Thyroid gland (tissue), 4 donors: ENCODE measurements around the gene EDN2. TPM values are rescaled to one million over a fixed set of nuclear protein-coding genes. Genes with fewer than 3 reads are reported as not detected.
A peak's percentile ranks its signal among the peaks of the same experiment; 100 is the strongest.

Experiments used
- DNase-seq, 2 donors: peaks; one replicate each; pipeline ENCODE4 v3.0.0-alpha.2; 2019
- H3K27ac ChIP-seq, 3 donors: fragments of 200-600 bp; sonication (generic); 1 replicate in 2 of 3; 2 replicates in 1 of 3; pipeline ENCODE4 v1.5.1; 2016 to 2019; ENCODE audit warnings: mild to moderate bottlenecking in 1 of 3, moderate library complexity in 1 of 3
- H3K27me3 ChIP-seq: fragments of 200-600 bp; sonication (generic); one replicate; pipeline ENCODE4 v1.5.1; 2019
- H3K36me3 ChIP-seq, 2 donors: fragments of 200-600 bp; sonication (generic); one replicate each; pipeline ENCODE4 v1.5.1; 2016 to 2019
- H3K4me1 ChIP-seq, 2 donors: fragments of 200-600 bp; sonication (generic); one replicate each; pipeline ENCODE4 v1.5.1; 2017 to 2019
- H3K4me3 ChIP-seq, 3 donors: fragments of 200-600 bp; sonication (generic); replicated peaks in 1 of 3; 1 replicate in 2 of 3; 2 replicates in 1 of 3; pipeline ENCODE4 v1.5.1; 2016; ENCODE audit warnings: mild to moderate bottlenecking in 1 of 3
- H3K9me3 ChIP-seq: fragments of 200-600 bp; sonication (generic); one replicate; pipeline ENCODE4 v1.5.1; 2017
- POLR2A ChIP-seq, 2 donors: fragments of 450-650 bp; IDR thresholded peaks; one replicate each; pipeline ENCODE4 v1.6.1; 2017; ENCODE audit warnings: antibody characterized with exemption in 2 of 2, mild to moderate bottlenecking in 2 of 2, moderate library complexity in 1 of 2
- WGBS, 2 donors: methylation state at CpG; one replicate each; pipeline ENCODE4 v1.1.5; 2017; 5-methylcytosine and 5-hydroxymethylcytosine counted together
- intact Hi-C: fragments of 100-400 bp; cut with DNase I; formaldehyde crosslinking; loops from one replicate; pipeline ENCODE4 v1.15.1; 2023
- total RNA-seq, 4 donors: library from RNA; depleted of rRNA; stranded (reverse); fragments of >200 nt; gene quantifications; one replicate each; pipeline ENCODE4 v1.2.3, GENCODE V29; 2016
- TF ChIP-seq, protein P1 (sequence below), 6 experiments: fragments of 200-600 bp in 3 of 6; fragments of 450-650 bp in 3 of 6; sonication (generic) in 3 of 6; IDR thresholded peaks; one replicate each; pipeline ENCODE4 v1.5.1; 2016 to 2019; ENCODE audit warnings: antibody characterized with exemption in 6 of 6, mild to moderate bottlenecking in 2 of 6, inconsistent platforms in 1 of 6, moderate library complexity in 1 of 6

EDN2 gene
- total RNA-seq, 4 donors from 2014 or later, result not detected

DNA sequence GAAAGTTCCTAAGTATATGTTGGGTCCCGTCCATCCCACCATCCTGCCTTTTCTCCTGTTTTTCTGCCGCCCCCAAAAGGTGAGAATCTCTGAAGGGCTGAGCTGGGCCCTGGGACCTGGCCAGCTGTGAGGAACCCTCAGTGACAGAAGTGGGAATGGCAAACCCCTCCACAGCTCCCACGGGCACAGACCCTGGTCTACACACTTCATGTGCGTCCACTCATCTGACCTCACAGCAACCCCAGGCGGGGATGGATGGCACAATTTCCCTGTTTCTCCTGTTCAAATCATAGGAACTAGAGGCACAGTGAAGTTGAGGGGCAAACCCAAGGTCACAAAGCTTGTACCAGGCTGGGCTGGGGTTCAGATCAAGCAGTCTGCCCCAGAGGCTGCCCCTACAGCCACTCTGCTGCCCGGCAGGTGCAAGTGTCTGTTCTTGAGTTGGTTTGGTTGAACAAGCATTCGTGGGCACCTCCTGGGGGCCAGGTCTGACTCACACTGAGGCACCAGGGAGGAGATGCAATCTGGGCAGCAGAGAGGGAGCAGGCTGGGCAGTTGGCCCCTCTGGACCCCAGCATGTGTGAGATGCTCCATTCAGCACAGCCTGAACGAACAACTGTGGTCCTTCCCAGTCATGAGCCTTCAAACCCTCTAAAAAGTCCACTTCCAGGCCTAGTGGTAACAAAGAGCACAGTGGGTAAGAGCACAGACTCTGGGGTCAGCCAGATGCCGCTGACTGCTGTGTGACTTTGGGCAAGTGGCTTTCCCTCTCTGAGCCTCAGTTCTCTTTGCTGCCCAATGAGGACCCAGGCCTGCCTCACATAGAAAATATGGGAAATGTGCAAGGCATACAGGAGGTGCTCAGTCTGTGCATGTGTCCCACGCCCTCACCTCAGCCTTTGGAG is 4.0 kb downstream of the EDN2 start:
- 73 to 77% methylated on average over 6 to 10 of the region's 10 CpGs for WGBS, 2 donors
- intact Hi-C loops, result no loop called here
- TF ChIP-seq, protein P1, sequence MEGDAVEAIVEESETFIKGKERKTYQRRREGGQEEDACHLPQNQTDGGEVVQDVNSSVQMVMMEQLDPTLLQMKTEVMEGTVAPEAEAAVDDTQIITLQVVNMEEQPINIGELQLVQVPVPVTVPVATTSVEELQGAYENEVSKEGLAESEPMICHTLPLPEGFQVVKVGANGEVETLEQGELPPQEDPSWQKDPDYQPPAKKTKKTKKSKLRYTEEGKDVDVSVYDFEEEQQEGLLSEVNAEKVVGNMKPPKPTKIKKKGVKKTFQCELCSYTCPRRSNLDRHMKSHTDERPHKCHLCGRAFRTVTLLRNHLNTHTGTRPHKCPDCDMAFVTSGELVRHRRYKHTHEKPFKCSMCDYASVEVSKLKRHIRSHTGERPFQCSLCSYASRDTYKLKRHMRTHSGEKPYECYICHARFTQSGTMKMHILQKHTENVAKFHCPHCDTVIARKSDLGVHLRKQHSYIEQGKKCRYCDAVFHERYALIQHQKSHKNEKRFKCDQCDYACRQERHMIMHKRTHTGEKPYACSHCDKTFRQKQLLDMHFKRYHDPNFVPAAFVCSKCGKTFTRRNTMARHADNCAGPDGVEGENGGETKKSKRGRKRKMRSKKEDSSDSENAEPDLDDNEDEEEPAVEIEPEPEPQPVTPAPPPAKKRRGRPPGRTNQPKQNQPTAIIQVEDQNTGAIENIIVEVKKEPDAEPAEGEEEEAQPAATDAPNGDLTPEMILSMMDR (IDR thresholded peaks at IDR 0.05), result no peak
- no peak for TF ChIP-seq POLR2A (IDR thresholded peaks at IDR 0.05)
- Histone ChIP-seq H3K4me3 (no peak overlapping the region), H3K4me1 (peaks cover 60 to 91% of the 10 kb centered on the region in 2 donors), H3K27ac (no peak overlapping the region), H3K36me3 (no peaks in the 10 kb centered on the region), H3K27me3 (no peaks in the 10 kb centered on the region), H3K9me3 (no peaks in the 10 kb centered on the region)
- DNase-seq, result no peak

DNA sequence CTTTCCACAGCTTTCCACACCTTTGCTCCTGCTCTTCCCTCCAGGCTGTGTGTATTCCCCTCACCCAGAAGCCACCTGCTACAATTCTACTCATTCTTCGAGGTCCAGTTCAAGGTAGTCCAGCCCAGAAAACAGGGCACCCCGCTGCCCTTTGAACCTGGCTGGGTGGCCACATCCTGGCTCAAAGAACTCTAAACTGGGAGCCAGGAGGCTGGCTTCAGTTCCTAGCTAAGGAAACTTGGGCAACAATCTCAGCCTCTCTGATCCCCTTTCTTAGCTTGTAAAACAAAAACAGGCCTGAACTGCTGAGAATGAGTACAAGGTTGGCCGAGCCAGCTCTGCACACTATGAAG is 4.7 kb downstream of the EDN2 start:
- Histone ChIP-seq H3K9me3 (no peaks in the 10 kb centered on the region), H3K27me3 (no peaks in the 10 kb centered on the region), H3K4me1 (peaks cover 61 to 91% of the 10 kb centered on the region in 2 donors), H3K4me3 (no peak overlapping the region), H3K27ac (no peak overlapping the region), H3K36me3 (no peaks in the 10 kb centered on the region)
- 86 to 93% methylated on average over 3 of the region's 3 CpGs for WGBS, 2 donors
- intact Hi-C loops, result no loop called here
- DNase-seq, result no peak
- TF ChIP-seq, protein P1 (IDR thresholded peaks at IDR 0.05), result no peak
- TF ChIP-seq POLR2A (IDR thresholded peaks at IDR 0.05), result no peak

DNA sequence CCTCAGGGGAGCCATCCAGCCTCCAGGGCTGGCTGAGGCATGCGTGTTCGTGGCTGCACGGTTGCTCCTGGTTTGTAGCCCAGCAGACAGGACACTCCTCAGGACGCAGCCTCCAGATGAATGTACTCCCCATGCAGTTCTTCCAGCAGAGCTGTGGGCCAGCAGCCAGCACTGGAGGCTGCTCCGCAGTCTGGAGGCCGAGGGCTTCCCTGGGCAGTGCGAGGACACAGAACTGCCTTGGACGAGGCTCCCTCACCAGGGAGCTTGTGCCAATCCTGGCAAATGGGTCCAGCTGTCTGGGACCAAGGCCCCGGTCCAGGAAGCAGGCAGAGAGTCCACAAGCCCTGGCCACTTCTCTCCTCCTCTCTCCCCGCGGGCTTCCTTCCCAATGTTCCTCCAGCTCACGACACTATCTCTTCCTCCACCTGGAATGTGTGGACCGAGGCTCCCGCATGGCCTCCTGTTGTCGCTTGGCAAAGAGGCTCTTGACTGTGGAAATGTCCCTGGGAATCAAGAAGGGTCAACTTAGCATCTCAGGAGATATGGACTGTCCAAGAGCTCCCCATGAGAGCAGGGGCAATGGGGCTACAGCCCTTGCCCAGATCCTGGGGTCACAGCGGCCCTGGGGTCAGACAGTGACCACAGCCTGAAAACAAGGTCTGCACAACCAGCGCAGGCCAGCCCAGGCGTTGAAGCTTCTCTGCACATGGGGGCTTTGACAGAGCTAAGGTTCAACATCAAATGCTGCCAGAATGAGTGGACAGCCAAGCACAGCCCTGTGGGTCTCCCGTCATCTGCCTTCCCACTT is 5.3 kb downstream of the EDN2 start:
- TF ChIP-seq POLR2A (IDR thresholded peaks at IDR 0.05), result no peak
- TF ChIP-seq, protein P1 (IDR thresholded peaks at IDR 0.05), result no peak
- H3K4me3 ChIP-seq, result no peak overlapping the region
- 64 to 77% methylated on average over 14 to 19 of the region's 19 CpGs for WGBS, 2 donors
- no peaks in the 10 kb centered on the region for H3K36me3 ChIP-seq
- no peak overlapping the region for H3K27ac ChIP-seq
- DNase-seq, result no peak
- no peaks in the 10 kb centered on the region for H3K9me3 ChIP-seq
- H3K4me1 ChIP-seq, result peaks cover 62 to 91% of the 10 kb centered on the region in 2 donors
- intact Hi-C loops, result no loop called here
- no peaks in the 10 kb centered on the region for H3K27me3 ChIP-seq

DNA sequence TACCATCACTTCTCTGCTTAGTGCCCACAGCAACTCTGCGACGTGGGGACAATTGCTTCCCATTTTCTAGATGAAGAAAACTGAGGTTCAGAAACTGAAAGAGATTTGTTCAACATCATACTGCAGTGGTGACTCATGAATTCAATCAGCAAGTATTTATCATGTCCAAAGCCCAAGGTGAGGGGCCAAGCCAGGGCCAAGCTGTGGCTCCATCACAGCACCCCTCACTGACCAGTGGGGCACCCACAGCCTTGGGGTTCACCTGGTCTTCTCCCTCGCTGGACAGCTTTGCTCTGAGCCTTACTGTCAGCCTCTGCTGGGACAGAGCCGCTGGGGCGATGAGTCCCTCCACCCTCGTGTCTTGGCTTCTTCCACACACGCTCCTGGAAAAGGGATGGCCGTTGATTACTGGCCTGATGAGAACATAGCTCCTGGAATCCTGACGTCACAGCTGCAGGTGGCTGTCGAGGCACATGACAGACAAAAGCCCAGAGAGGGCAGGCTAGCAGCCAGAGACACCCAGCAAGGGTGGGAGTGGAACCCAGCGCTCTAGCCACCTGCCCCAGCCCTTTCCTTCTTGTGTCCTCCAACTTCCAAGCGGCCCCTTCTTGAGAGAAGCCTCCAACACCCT is 6.2 kb downstream of the EDN2 start:
- Histone ChIP-seq H3K9me3 (no peaks in the 10 kb centered on the region), H3K4me3 (no peak overlapping the region), H3K36me3 (no peaks in the 10 kb centered on the region), H3K27me3 (no peaks in the 10 kb centered on the region), H3K27ac (peak overlapping the region in 1 of 3 donors; percentile 57), H3K4me1 (peaks cover 58 to 87% of the 10 kb centered on the region in 2 donors)
- 88 to 92% methylated on average over 12 of the region's 12 CpGs for WGBS, 2 donors
- intact Hi-C loops, result no loop called here
- TF ChIP-seq POLR2A (IDR thresholded peaks at IDR 0.05), result no peak
- TF ChIP-seq, protein P1 (IDR thresholded peaks at IDR 0.05), result no peak
- DNase-seq, result no peak
